ENCODE results near the gene ASB5.

The ASB5 gene

DNA sequence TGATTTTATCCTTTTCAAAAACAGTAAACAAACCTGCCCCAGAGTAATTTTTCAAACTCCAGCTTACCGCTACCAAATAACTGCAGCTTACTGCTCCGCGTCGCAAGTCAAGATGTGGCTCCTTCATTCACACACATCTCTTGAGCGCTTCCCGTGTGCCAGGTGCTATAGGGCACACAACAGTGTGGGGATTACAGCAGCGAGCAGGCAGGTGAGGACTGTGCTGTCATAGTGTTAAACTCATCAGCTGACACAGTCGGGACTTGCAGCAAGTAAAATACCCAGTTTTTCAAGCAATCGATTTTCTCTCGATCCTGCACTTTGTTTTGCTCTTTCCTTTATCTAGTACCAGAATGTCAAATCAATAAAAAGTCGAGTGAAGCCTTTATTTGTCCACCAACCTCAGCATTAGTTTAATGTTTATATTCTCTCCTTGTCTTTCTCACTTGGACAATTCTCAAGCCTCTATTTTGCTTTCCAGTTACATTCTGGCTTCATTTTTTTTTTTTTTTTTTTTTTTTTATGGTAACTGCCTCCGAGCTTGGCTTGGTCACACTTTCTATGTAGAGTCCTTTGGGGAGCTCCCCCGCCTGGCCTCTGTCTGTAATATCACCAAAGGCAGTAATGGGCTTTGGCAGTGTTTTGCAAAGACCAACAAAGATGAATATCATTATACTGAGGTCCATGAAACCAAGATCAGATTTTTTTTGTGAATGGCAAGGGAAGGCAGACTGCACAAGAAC, 8.3 kb upstream of the ASB5 start:
- peak; percentile 9 for DNase-seq (ENCODE audit: low spot score)

DNA sequence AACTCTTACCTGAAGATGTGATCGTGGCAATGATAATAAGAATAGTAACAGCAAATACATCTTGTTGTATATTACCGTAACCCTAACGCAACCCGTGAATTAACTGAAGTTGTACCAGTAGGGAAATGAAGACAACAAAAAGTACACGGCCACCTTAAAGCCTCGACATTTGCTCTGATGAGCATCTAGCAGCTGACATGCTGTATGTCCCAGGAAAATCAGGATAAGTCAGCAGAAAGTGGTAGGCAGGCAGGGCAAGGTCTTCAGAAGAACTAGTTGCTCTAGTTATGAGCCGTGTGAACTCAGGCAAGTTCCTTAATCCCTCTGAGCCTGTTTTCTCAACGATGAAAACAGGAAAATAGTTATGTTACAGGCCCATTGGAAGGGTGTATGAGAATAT, 7.7 kb upstream of the ASB5 start:
- DNase-seq (ENCODE audit: low spot score): no peak

DNA sequence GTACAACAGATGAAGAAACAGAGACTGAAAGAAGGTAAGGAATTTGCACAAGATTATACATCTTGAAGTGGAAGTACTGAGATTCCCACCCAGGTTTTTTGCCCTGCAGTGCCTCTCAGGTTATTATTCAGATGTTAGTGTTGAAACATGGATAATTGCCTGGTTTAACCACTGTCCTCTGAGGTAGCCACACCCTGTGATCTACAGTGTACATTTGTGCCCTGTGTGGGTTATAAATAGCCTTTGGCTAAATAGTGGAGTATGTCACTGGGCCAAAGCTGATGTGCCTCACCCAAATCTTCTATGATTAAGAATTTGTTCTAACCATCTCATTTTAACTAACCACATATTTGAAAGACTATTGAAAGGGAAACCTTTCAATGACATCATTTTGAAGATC, 5.4 kb upstream of the ASB5 start:
- no peak for DNase-seq (ENCODE audit: low spot score)

DNA sequence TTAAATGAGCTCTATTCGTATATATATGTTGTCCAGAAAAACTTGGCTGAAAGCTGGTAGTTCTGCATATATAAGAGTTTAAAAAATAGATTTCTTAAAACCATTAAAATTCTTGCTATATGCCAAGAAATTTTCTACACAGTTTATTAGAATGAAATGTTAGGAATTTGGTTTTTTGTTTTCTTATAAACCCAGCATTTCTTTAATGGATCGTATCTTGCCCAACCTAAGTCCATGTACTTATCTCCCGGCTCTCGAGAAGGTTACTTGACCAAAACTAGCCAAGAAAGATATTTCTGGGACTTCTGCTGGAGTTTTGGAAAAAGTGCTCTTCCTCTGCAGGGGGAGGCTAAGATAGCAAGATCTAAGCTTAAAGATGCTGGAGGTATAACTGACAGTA, 4.7 kb upstream of the ASB5 start:
- no peak for DNase-seq (ENCODE audit: low spot score)

DNA sequence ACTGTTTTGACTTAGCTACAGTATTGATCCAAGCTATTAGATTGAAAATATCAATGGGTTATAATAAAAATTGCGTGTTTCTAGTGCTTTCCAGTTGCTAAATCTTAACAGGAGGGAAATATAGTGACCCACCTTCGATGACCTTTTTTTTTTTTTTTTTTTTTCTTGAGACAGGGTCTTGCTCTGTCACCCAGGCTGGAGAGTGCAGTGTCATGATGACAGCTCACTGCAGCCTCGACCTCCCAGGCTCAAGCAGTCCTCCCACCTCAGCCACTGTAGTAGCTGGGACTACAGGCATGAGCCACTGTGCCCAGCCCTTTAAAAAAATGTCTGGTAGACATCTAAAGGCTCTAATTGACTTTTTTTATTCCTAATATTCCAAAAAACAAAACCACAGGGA, 3.8 kb upstream of the ASB5 start:
- no peak for DNase-seq (ENCODE audit: low spot score)

DNA sequence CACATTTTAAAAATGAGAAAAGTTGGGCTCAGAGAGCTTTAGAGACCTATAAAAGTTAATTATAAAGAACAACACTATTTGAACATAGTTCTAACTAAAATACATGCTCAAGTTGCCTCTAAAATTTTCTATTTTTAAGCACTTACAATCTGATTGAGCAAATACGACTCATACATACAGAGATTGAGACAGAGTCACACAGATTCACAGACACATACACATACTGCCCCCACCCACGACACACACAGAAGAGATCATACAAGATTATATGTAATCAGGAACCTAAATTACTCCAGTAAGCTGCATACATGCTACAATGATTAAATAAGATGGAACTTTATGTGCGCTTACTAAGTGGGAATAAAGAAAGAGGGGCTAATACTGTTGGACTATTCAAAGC, 2.7 kb upstream of the ASB5 start:
- DNase-seq (ENCODE audit: low spot score): no peak

DNA sequence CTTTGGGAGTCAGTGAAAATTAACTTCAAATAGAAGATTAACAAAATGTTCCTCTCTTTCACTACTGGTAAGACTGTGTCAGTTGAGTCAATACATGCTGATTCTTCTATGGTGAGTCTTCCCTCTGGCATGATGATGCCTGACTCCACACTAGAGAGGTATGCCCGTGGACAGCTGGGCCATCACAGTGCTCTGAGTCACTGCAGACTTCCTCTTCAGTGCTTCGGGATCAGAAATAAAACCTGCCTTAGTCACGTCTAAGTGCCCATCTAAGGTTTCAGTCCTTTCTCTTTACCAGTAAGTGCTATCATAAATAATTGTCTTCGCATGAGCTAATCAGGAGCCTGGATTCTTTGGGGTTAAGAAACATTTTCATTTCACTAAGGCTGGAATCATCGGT, 1.6 kb upstream of the ASB5 start:
- no peak for DNase-seq (ENCODE audit: low spot score)

DNA sequence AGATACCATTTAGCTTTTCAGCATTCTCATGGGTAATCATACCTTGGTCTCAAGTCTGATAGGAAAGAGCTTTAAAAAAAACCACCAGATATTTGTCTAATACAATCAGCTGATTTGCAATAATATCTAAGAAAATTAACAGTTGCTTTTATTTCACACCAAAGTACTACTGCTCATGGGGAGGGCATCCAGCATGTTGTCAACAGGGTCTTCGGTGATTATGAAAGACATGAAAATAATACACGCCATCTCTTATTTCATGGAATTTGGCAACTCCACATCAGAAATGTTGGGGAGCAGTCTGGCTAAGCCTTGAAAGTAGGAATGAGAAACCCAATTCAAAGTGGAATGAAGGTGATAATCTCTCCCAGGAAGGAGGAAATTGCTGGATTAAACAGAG, 3.0 kb downstream of the ASB5 start:
- no peak for DNase-seq (ENCODE audit: low spot score)

DNA sequence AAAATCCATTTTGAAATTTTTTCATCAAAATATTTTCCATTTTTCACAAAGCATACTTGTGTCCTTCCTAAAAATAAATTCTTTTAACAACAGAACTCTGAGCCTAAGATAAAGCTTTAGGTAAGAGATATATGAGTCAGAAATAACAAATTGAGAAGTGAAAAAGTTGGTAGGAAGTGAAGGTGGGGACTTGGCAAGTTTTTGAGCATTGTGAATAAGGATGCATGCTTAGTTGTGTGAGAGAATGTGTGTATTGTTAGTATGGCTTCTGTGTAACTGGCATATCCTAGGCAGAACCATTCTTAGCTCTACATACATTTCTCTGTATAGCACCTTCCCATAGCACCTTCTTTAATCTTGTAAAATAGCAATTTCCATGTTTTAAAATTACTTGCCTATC, 6.8 kb downstream of the ASB5 start:
- DNase-seq (ENCODE audit: low spot score): no peak

DNA sequence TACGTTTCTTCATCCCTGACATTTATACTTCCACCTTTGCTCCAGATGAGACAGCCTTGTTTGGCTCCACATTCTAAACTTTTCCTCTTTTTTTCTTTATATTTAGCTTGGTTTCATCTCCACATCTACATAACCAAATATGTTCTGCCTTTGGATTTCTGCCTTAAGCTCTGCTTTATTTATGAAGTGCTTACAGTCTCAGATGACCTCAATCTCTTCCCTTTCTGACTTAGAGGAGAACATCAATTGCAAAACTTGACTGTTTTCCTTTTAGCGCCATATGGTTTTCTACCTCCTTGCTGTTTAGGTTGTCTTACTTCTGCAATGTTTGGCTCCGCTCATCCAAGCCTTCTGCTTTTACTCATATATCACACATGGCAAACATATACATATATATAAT, 7.5 kb downstream of the ASB5 start:
- no peak for DNase-seq (ENCODE audit: low spot score)

DNA sequence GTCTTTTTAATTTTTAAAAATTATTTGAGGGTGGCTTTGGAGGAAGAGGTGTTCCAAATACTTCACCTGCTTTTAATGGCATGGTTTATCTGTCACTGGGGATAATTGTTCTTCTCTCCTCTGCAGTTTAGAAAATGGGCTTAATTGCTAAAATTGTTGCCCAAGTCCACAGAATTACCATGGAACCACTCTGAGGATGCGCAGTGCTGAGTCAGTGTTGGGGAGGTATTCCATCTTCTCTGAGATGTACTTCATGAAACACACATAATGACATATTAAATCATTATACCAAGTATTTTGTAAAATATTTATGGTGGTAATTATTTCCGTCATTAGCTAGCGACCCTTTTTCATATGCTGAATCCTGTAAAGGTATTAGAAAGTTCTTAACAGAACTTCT, 8.0 kb downstream of the ASB5 start:
- no peak for DNase-seq (ENCODE audit: low spot score)

DNA sequence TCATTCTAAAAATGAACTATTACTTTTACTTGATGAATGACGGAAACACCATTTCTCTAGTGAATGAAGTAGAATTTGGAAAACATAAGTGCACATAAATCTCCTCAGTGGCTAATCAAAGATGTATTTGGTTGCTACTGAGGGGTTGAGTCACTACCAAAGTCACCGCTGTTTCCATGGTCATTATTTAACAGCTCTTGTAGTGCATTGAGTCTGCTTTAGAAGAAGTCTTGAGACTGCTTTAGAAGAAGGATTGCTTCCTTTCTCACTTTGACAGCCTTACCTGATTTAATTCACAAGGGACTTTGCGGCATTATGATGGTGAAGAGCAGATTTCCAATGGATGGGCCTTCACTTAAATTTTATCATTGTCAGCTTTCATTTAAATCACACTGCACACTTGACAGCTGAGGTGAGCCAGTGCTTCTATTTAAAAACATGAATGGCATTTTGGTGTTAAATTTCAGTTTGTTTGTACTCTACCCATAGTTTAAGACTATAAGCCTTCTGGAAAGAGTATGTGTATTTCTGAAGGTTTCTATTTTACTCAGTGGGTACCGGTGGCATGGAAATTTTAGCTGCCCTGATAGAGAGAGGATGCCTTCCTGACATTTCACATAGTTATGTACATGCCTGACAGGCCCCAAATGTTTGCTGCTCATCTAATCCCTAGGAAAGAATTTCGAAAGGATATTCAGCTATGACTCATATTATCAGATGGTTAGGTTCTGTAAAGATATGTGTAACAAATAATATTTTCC, 9.5 kb downstream of the ASB5 start:
- no peak for DNase-seq (ENCODE audit: low spot score)

DNA sequence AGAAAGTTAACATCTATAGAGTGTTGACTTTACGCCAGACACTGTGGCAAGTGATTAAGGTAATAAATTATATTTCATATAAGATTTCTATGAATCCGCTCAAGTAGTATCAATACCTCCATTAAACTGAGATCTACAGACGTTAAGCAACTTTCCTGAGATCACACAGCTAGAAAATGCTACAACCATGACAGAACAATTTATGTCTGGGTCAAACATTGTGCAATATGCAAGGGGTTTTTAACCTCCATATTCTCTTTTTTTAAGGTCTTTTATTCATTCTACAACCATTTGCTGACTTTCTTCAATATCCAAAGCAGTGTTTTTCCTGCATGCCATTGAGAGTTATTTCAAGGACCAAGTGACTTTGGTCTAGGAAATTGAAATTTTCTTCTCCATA, 10.9 kb downstream of the ASB5 start:
- DNase-seq (ENCODE audit: low spot score): no peak

DNA sequence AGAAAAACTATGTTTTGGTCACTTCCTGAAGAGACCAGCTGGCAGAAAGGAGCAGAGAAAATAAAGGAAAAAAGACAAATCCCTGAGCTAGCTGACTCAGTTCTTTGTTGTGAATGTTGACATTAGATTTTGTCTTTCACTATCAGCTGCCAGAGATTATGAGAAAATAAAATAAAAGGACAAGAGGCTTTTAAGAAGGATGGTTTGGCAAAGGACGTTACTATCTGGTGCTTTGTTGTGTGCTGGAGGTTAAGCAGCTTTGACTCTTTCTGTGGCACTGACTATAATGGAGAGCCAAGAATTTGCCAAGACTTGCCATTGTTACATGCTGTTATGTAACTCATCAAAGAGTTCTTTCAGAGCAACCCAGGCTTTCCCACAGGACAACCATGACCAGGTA, 12.1 kb downstream of the ASB5 start:
- DNase-seq (ENCODE audit: low spot score): no peak

DNA sequence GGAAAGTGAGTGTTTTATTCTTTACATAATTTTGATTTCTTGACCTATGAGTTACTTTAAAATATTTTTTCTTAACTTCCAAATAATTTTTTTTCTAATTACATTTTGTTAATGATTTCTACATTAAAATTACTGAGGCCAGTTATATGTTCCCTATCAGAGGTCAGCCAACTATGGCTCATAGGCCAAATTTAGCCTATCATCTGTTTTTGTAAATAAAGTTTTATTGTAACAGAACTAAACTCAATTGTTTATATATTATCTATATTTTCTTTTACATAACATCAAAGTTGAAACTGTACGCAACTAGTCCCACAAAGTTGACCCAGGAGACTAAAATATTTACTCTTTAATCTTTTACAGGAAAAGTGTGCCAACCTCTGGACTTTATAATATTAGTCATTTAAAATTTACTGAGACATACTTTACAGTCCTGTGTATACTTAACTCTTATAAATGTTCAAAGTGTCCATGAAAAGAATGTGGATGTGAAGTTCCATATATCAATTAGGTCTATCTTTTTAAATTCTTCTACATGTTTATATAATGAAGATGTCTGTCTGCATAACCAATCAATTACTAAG, 26.2 kb downstream of the ASB5 start:
- DNase-seq (ENCODE audit: low spot score): no peak

DNA sequence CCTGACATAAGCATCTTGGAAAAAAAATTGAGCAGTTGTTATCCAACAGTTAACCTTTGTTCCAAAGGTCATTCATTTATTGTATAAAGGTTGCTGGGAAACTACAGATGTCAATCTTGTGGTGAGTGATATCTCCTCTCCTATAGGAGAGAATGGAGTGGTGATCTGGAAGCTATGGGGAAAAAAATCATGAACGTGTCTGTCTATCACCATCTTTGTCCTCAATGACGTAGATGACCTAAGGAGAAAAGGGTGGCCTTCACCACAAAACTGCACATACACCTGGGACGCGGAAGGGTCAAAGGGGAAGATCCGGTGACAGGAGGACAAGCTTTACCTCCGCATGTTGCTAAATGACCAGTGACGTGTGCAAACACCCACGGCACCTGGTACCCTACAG, 27.3 kb downstream of the ASB5 start:
- DNase-seq (ENCODE audit: low spot score): no peak

DNA sequence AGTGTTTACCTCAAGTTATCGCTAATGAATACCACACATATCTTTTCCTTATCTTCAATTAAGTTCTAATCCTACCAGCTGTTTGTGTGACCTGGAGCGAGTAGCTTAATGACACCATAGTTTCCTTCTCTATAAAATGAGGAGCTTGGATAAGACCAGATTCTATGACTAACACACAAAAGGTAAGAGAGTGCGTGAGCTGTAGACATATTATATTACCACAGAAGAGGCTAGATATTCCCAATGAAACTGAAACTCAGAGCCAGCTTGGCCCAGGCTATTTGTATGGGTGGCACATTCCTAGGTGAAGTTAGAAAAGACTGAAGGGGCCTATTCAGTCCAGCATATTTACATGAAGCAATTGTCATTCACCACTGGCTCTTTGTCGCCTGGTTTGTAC, 30.2 kb downstream of the ASB5 start:
- DNase-seq (ENCODE audit: low spot score): no peak

DNA sequence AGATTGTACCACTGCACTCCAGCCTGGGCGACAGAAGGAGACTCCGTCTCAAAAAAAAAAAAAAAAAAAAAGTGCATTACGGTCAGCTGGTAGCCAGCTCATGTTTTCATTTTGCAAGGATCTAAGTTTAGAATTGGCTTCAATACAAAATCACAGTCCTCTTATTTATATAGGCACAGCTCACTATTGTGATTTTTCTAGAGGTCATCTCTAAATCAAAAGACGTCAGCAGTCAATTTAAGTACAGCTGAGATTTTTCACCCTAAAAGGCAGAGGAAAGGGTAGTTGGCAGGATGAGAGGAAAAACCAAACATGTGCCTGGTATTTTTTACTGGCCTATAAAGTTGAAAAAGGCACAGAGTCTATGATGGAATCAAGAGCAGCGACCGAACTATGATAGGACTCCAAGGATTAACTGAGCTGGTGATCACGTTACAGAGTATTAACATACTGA, 30.8 kb downstream of the ASB5 start:
- DNase-seq (ENCODE audit: low spot score): no peak

DNA sequence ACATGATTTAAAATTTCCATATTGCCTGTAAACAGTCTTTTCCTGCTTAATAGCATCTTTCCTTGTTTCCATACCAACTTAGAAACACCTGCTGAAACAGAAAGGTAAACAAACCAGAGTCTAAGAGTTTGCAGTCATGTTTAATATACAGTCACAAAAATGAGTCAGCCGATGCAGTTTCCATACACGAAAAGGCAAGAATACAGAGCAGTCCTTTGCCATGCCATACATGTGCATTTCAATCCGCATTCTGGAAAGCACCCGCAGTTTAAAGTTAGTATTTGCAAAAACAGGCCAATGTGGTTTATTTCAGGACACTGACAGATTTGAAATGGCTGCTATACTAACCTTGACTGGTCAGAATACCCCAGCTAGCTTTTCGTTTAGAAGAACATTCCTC, 32.1 kb downstream of the ASB5 start:
- DNase-seq (ENCODE audit: low spot score): no peak

DNA sequence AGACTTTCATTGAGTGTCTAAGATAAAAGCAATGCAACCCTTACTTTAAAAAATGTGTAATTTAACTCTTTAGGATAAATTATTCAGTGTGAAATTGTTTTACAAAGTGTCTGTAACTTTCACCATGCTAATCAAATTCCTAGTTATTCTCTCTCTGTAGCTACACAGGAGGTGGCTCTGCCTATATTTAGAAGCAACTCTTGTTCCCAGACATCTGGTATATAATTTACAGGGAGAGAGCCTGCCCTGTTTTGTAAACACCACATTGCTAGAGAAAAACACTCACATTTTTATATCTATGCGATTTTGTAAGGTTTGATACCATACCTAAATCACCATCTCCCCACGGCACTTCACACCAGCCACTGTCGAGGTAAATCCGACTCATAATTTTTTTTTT, 38.2 kb downstream of the ASB5 start:
- DNase-seq (ENCODE audit: low spot score): no peak

DNA sequence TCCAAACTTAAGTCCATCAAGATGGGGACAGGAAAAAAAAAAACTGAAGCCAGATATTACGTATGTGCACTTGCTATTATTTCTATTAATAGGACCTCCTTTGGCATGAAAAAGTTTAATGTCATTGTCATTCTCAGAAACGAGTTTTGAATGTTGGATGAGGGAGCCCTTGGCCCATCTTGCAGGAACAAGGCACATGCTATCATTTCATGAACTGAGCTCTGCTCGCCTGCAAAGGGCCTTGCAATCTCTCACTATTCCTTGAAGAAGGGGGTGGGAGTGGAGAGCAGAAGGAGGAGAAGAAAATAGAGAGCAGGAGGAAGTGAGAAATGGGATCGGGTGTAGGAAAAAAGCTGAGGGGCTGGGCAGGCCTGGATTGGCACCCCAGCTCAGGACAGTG, 39.4 kb downstream of the ASB5 start:
- no peak for DNase-seq (ENCODE audit: low spot score)

DNA sequence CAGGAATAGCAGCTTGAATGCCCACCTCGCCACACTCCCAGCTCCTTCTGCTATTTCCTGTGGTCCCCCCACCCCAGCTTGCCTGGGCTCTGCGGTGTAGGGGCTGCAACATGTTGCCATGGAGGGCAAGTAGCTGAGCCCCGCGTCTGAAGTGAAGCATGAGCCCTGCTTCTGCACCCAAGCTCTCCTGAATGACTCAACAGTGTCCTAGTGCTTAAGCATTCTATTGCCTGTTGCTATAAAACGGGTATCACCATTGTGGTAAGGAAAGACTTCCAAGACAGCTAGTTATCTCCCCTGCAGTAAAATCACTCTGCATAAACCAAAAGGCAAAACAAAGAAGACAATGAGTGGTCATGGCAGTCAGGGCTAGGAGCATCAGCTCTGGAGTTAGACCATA, 42.3 kb downstream of the ASB5 start:
- no peak for DNase-seq (ENCODE audit: low spot score)

DNA sequence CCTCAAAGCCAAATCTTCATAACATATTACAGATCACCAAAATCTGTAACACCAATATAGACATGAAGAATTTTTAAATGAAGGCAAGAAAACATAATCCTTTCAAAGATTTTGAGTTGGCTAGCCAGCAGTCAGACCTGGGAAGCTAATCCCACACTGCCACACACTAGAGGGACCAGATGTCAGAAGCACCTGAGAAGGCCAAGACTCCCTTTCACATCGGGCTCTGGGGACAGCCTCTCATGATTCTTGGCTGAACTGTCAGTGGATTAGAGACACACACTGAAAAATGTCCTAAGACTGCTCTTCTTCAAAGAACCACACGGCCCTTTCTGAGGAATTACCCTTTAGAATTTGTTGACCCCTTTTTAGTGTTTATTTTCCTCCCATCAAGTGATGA, 45.5 kb downstream of the ASB5 start:
- DNase-seq (ENCODE audit: low spot score): no peak

DNA sequence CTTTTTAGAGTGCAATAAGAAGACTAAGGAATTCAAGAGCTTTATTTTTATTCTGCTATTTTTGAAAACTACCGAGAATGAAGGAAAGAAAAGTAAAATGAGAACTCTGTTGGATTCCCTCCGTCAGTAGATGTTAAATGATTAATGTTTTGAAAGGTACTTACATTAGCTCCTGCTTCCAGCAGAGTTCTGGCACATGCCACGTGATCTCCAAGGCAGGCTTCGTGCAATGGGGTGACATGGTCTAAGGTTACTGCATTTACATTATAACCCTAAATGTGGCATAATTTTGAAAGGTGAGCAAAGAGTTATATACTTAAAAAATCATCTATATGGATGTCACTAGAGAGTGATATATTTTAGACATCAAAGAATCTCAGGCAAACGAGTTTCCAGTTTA, 46.9 kb downstream of the ASB5 start:
- no peak for DNase-seq (ENCODE audit: low spot score)
